OCI-LY1 (cell line): ENCODE measurements around the gene TMEM150C.

ENCODE experiments used
- H2AFZ ChIP-seq: fragments of 200-600 bp; sonication (generic), shearing (Covaris generic); 2 replicates; pipeline ENCODE4 v1.6.0; 2014; ENCODE audit warnings: antibody characterized with exemption, mild to moderate bottlenecking, low read length
- H3F3A ChIP-seq: fragments of 200-600 bp; sonication (generic), shearing (Covaris generic); 2 replicates; pipeline ENCODE4 v1.6.0; 2014; ENCODE audit warnings: mild to moderate bottlenecking, antibody characterized with exemption, low read length, moderate library complexity; ENCODE audit not compliant: insufficient read depth
- H3K27ac ChIP-seq: fragments of 200-600 bp; sonication (generic); 2 replicates; pipeline ENCODE4 v1.5.1; 2014; ENCODE audit warnings: low read length, mixed run types, mild to moderate bottlenecking, low read depth; ENCODE audit not compliant: poor library complexity, severe bottlenecking
- H3K27me3 ChIP-seq: fragments of 200-600 bp; sonication (generic); 2 replicates; pipeline ENCODE4 v1.6.0; 2014; ENCODE audit warnings: antibody characterized with exemption, mild to moderate bottlenecking, low read length, moderate library complexity; ENCODE audit not compliant: insufficient read depth
- H3K36me3 ChIP-seq: fragments of 200-600 bp; sonication (generic); 2 replicates; pipeline ENCODE4 v1.6.1; 2014; ENCODE audit warnings: mild to moderate bottlenecking, antibody characterized with exemption, low read length, moderate library complexity, mixed read lengths; ENCODE audit not compliant: insufficient read depth
- H3K4me1 ChIP-seq: fragments of 200-600 bp; sonication (generic); 2 replicates; pipeline ENCODE4 v1.5.1; 2014; ENCODE audit warnings: mild to moderate bottlenecking, low read length, moderate library complexity; ENCODE audit not compliant: insufficient read depth, severe bottlenecking
- H3K4me2 ChIP-seq: fragments of 200-600 bp; sonication (generic), shearing (Covaris generic); 2 replicates; pipeline ENCODE4 v1.6.1; 2014; ENCODE audit warnings: low read length
- H3K4me3 ChIP-seq: fragments of 200-600 bp; sonication (generic); 2 replicates; pipeline ENCODE4 v1.5.1; 2014; ENCODE audit warnings: low read length, low read depth, mild to moderate bottlenecking, mixed read lengths; ENCODE audit not compliant: poor library complexity, severe bottlenecking
- H3K79me2 ChIP-seq: fragments of 200-600 bp; shearing (Covaris generic); 2 replicates; pipeline ENCODE4 v1.6.1; 2016; ENCODE audit warnings: mixed run types, low read length, mixed read lengths; ENCODE audit not compliant: insufficient read depth
- H3K9ac ChIP-seq: fragments of 200-600 bp; sonication (generic), shearing (Covaris generic); 2 replicates; pipeline ENCODE4 v1.6.1; 2014; ENCODE audit warnings: mild to moderate bottlenecking, low read length, mixed read lengths
- H3K9me2 ChIP-seq: fragments of 200-600 bp; sonication (generic), shearing (Covaris generic); 2 replicates; pipeline ENCODE4 v1.6.1; 2014; ENCODE audit warnings: low read depth, mild to moderate bottlenecking, low read length, mixed read lengths
- H3K9me3 ChIP-seq: fragments of 200-600 bp; shearing (Covaris generic); 2 replicates; pipeline ENCODE4 v1.6.1; 2014; ENCODE audit warnings: low read length, mixed read lengths
- H4K20me1 ChIP-seq: fragments of 200-600 bp; sonication (generic), shearing (Covaris generic); 2 replicates; pipeline ENCODE4 v1.6.0; 2016; ENCODE audit warnings: mild to moderate bottlenecking, low read length; ENCODE audit not compliant: insufficient read depth
- CTCF ChIP-seq: fragments of 200-600 bp; sonication (generic), shearing (Covaris generic); IDR thresholded peaks from 2 replicates; pipeline ENCODE4 v1.5.1; 2017; ENCODE audit warnings: mild to moderate bottlenecking, antibody characterized with exemption, low read length, moderate library complexity, mixed read lengths
- EZH2 ChIP-seq: fragments of 200-600 bp; sonication (generic), shearing (Covaris generic); IDR thresholded peaks from 2 replicates; pipeline ENCODE4 v1.8.0; 2017; ENCODE audit warnings: borderline replicate concordance, mixed run types, mild to moderate bottlenecking, antibody characterized with exemption, low read length, moderate library complexity, mixed read lengths

TMEM150C gene

GRCh38 chr4:82447886-82448285 is 113.9 kb downstream of the TMEM150C start:
- Histone ChIP-seq H3K27me3 (no peaks in the 10 kb centered on the region), H3K79me2 (peaks cover 27% of the 10 kb centered on the region), H3K4me3 (no peak overlapping the region), H3K27ac (no peak overlapping the region), H3K4me2 (no peak overlapping the region), H3F3A (no peaks in the 10 kb centered on the region), H3K9me3 (no peaks in the 10 kb centered on the region), H2AFZ (no peak overlapping the region), H3K36me3 (peaks cover 54% of the 10 kb centered on the region), H4K20me1 (no peaks in the 10 kb centered on the region), H3K4me1 (no peaks in the 10 kb centered on the region), H3K9me2 (no peaks in the 10 kb centered on the region), H3K9ac (no peak overlapping the region)
- TF ChIP-seq EZH2: no peak
- TF ChIP-seq CTCF: no peak

- no peak overlapping the region for H3K27ac ChIP-seq
- no peaks in the 10 kb centered on the region for H4K20me1 ChIP-seq
- no peak overlapping the region for H2AFZ ChIP-seq
- peaks cover 86% of the 10 kb centered on the region for H3K79me2 ChIP-seq
- H3K27me3 ChIP-seq: no peaks in the 10 kb centered on the region
- no peaks in the 10 kb centered on the region; the same call in 1 of the 2 replicates for H3K9me3 ChIP-seq
- no peak overlapping the region for H3K9ac ChIP-seq
- TF ChIP-seq CTCF: no peak
- TF ChIP-seq EZH2: no peak
- H3F3A ChIP-seq: no peaks in the 10 kb centered on the region
- H3K9me2 ChIP-seq: no peaks in the 10 kb centered on the region
- H3K4me1 ChIP-seq: no peaks in the 10 kb centered on the region
- no peak overlapping the region for H3K4me2 ChIP-seq
- H3K36me3 ChIP-seq: peaks cover 81% of the 10 kb centered on the region
- H3K4me3 ChIP-seq: no peak overlapping the region
Measured at GRCh38 chr4:82439088-82439487, 122.7 kb downstream of the TMEM150C start.

- Histone ChIP-seq H3K4me2 (no peak overlapping the region), H3K27me3 (no peaks in the 10 kb centered on the region), H3K9me2 (no peaks in the 10 kb centered on the region), H2AFZ (no peak overlapping the region), H3F3A (no peaks in the 10 kb centered on the region), H3K9ac (no peak overlapping the region), H3K27ac (no peak overlapping the region), H4K20me1 (no peaks in the 10 kb centered on the region), H3K4me3 (no peak overlapping the region), H3K4me1 (peaks cover 8% of the 10 kb centered on the region), H3K9me3 (no peaks in the 10 kb centered on the region; the same call in 1 of the 2 replicates), H3K36me3 (peaks cover 90% of the 10 kb centered on the region), H3K79me2 (peaks cover 95% of the 10 kb centered on the region)
- TF ChIP-seq CTCF (no peak), EZH2 (no peak)
Measured at GRCh38 chr4:82437285-82438005, 124.3 kb downstream of the TMEM150C start.
